GM12891 (cell line): ENCODE measurements around the gene GJD2.

Experiments
- POLR2A ChIP-seq: IDR thresholded peaks from 2 replicates; pipeline ENCODE4 v1.6.1; 2011; ENCODE audit warnings: low read depth, low read length, control low read depth
- TAF1 ChIP-seq: IDR thresholded peaks from 2 replicates; pipeline ENCODE4 v1.6.1; 2011; ENCODE audit warnings: low read depth, low read length, control low read depth

DNA sequence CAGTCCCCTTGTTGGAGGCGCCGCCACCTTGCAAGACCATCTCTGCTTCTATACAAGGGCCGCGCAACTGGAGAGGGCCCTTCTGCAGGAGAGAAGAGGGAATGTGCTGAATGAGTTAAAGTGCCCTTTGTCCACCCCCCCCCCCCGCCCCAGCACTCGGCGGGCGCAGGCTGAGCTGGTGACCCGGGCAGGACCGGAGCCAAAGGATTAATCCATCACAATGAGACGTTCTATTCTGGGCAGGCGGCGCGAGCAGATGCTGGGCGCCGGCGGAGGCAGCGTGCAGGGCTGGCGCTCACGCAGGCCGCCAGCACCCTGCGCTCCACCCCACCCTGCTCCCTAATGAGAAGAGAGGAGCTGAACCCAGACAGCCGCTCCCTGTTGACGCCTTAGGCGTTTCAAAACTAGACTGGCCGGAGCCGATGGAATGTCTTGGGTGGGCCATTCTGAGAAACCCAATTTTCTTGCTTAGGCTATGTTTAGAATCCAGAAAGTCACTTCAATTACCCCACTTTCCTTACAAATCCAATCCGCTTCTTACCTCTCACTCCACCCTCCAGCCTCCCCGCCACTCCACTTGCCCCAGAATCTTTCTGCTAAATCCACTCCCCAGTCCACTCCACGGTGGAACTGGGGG is 32.9 kb downstream of the GJD2 start:
- TF ChIP-seq TAF1: no peak
- no peak for TF ChIP-seq POLR2A
